Measurements from ENCODE around the gene HPN.

- TF ChIP-seq CTCF (IDR thresholded peaks at IDR 0.05) (no peak), POLR2A (IDR thresholded peaks at IDR 0.05) (no peak), EP300 (IDR thresholded peaks at IDR 0.05) (no peak)
These were observed 69.5 kb downstream of the HPN start for GRCh38 chr19:35110974-35111373.

Measured in tibial nerve (tissue), 4 donors.